Activated CD4-positive, alpha-beta T cell treated with anti-CD3 and anti-CD28 coated beads for 36 hours (primary cell): ENCODE data around the gene CDC25C. TPM values are rescaled to one million over a fixed set of nuclear protein-coding genes. Genes with fewer than 3 reads are reported as not detected.
A peak's percentile ranks its signal among the peaks of the same experiment; 100 is the strongest.

Source experiments
- ATAC-seq: fragments of 200-7000 bp; cut with Tn5 transposase; one replicate; pipeline ENCODE4 v1.10.0; 2021; ENCODE audit warnings: mild to moderate bottlenecking, moderate library complexity
- CTCF ChIA-PET: fragments of 350-600 bp; sonication (Branson Sonifier 250); formaldehyde crosslinking; loops from one replicate; lab custom pipeline; 2021; ENCODE audit warnings: antibody characterized with exemption; lab: Charles Lee
- POLR2A ChIA-PET: fragments of 350-600 bp; sonication (Branson Sonifier 250); formaldehyde crosslinking; loops from one replicate; lab custom pipeline; 2021; ENCODE audit warnings: antibody characterized with exemption, inconsistent platforms; lab: Charles Lee
- DNase-seq: peaks from one replicate; pipeline ENCODE4 v3.0.0-alpha.2; 2020
- H3K27ac Mint-ChIP-seq: one replicate; pipeline ENCODE4 v1.8.0; 2021; ENCODE audit warnings: mixed read lengths
- H3K27me3 Mint-ChIP-seq: one replicate; pipeline ENCODE4 v1.8.0; 2021; ENCODE audit warnings: mixed read lengths
- H3K36me3 Mint-ChIP-seq: one replicate; pipeline ENCODE4 v1.8.0; 2021; ENCODE audit warnings: low read depth, mixed read lengths
- H3K4me1 Mint-ChIP-seq: one replicate; pipeline ENCODE4 v1.8.0; 2021; ENCODE audit warnings: mixed read lengths
- H3K4me3 Mint-ChIP-seq: one replicate; pipeline ENCODE4 v1.8.0; 2021; ENCODE audit warnings: mild to moderate bottlenecking, moderate library complexity, mixed read lengths
- H3K9me3 Mint-ChIP-seq: one replicate; pipeline ENCODE4 v1.8.0; 2021; ENCODE audit warnings: low read depth, mixed read lengths
- intact Hi-C, 2 experiments: fragments of 100-400 bp; cut with DNase I in 1 of 2; cut with micrococcal nuclease in 1 of 2; formaldehyde crosslinking; loops; one replicate each; pipeline versions ENCODE4 v1.14.2 to v1.15.1; 2022 to 2024; cut with DNase I, micrococcal nuclease
- total RNA-seq, 2 experiments: library from RNA; stranded (reverse); gene quantifications; one replicate each; pipeline ENCODE4 v1.2.3, GENCODE V29; 2021

Gene CDC25C
- total RNA-seq = 10 to 100 TPM; 15.9 to 19.0 TPM

DNA sequence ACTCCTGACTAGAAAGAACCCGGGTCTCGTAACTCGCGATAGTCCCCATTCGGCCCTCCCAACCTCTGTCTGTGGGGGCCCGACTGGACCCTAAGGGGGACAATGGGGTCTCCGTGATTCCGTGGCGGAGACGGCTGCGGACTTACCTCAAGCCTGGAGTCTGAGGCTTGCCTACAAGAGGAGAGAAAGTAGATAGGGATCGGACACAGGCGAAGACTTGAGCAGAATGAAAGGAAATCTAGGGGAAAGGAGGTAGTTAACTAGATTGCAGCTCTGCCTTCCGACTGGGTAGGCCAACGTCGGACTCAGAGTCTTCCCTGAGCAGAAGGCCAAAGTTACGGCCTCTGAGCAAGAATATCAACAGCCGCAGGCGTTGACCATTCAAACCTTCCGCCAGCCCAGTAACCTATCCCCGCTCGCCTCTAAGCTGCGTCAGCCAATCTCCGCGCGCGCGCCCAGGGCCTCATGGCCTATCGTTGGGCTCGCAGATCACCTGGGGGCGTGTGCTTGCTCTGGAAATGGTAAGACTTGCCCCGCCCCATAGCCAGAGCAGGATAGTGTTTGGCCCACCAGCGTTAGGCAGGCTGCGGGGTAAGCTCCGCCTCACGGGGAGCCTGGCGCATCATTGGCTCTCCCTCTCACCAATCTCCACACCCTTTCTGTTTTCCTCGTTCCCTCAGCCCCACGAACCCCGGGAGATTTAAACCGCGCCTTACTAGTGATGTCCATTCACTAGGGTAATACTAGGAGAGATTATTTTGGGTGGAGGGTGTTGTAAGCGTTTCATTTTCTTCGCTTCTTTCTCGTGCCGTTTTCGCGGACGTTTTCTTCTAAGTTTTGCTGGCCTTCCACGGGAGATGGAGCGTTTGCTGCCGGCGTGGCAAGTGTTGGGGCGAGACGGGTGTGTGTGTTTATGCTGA, at the start of gene CDC25C:
Gene CDC25C (minus strand): TSS at position 356 of the 920 bp plus-strand sequence. CDS start 624 bp downstream, outside the sequence.
- Mint-ChIP-seq H3K27ac (peak within 1 kb of the TSS; percentile 87), H3K9me3 (no peaks in the 10 kb centered on the region), H3K36me3 (no peaks in the 10 kb centered on the region), H3K4me3 (peak within 1 kb of the TSS; percentile 86), H3K27me3 (no peaks in the 10 kb centered on the region), H3K4me1 (peaks cover 22% of the 10 kb centered on the region)
- DNase-seq (peak; percentile 98), ATAC-seq (peak; percentile 100)
- CTCF ChIA-PET = interaction anchor here (0.6 to 14.1 kb wide), 8 partner anchors 10 to 172 kb away, joined by 3 to 308 read pairs (median 3); partner anchors contain the start of genes CDC23 and KDM3B
- intact Hi-C loops = loop anchor here (1.0 to 10.0 kb wide), 8 partner anchors 21 to 577 kb away; partner anchors contain the start of genes BRD8 (in 2 of the 2), CDC23 (in 1 of the 2), ETF1 (in 1 of the 2) and FAM13B (in 1 of the 2)
- POLR2A ChIA-PET = interaction anchor here (0.6 to 2.3 kb wide), 10 partner anchors 8 to 259 kb away, joined by 3 to 19 read pairs (median 5); partner anchors contain the start of genes CDC23, EGR1 and KDM3B

- ATAC-seq = no peak
- intact Hi-C loops = no loop called here
- Mint-ChIP-seq H3K4me1 (peaks cover 29% of the 10 kb centered on the region), H3K27me3 (no peaks in the 10 kb centered on the region), H3K4me3 (no peak overlapping the region), H3K9me3 (no peaks in the 10 kb centered on the region), H3K27ac (no peak overlapping the region), H3K36me3 (peaks cover 10% of the 10 kb centered on the region)
- ChIA-PET POLR2A (no interaction called here), CTCF (interaction anchor here (5.8 kb wide), 1 partner anchor 19 kb away, joined by 64 read pairs; the partner anchor contains the start of gene KDM3B)
- DNase-seq = no peak
These were observed 41.0 kb upstream of the CDC25C start for GRCh38 chr5:138372653-138373052.

DNA sequence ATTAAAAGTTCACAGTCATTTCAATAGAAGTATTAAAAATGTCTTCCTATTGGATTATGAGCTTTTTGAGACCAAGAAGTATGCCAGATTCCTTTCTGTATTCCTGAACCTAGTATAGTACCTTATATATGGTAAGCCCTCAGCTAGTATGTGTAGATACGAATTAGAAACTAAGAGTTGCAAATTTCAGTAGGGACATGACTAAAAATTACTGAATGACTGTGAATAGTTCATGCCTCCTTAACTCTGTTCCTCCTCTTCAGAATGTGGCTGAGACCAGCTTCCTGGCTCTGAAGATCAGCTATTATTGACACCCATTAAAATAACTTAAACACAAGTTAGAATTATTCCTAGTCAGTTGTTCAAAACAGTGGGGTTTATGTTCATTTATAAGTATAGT, 40.6 kb upstream of the CDC25C start:
- ChIA-PET CTCF (interaction anchor here (0.6 to 5.8 kb wide), 2 partner anchors 19 kb away, joined by 4 to 64 read pairs; partner anchors contain the start of gene KDM3B), POLR2A (interaction anchor here (1.0 kb wide), 1 partner anchor 9 kb away, joined by 4 read pairs; no protein-coding TSS in a partner anchor)
- H3K9me3 Mint-ChIP-seq = no peaks in the 10 kb centered on the region
- peaks cover 29% of the 10 kb centered on the region for H3K4me1 Mint-ChIP-seq
- no peaks in the 10 kb centered on the region for H3K27me3 Mint-ChIP-seq
- intact Hi-C loops = no loop called here
- peak; percentile 91 for ATAC-seq
- peaks cover 6% of the 10 kb centered on the region for H3K36me3 Mint-ChIP-seq
- H3K4me3 Mint-ChIP-seq = no peak overlapping the region
- DNase-seq = no peak
- H3K27ac Mint-ChIP-seq = no peak overlapping the region

- H3K4me1 Mint-ChIP-seq = peaks cover 36% of the 10 kb centered on the region
- H3K9me3 Mint-ChIP-seq = no peaks in the 10 kb centered on the region
- H3K36me3 Mint-ChIP-seq = peaks cover 2% of the 10 kb centered on the region
- no peak overlapping the region for H3K4me3 Mint-ChIP-seq
- no peak for DNase-seq
- ChIA-PET CTCF (interaction anchor here (0.6 to 5.8 kb wide), 3 partner anchors 18 to 186 kb away, joined by 3 to 64 read pairs (median 4); partner anchors contain the start of gene KDM3B), POLR2A (interaction anchor here (0.6 to 1.0 kb wide), 2 partner anchors 10 to 37 kb away, joined by 4 to 7 read pairs; no protein-coding TSS in a partner anchor)
- ATAC-seq = no peak
- H3K27me3 Mint-ChIP-seq = no peaks in the 10 kb centered on the region
- H3K27ac Mint-ChIP-seq = no peak overlapping the region
- intact Hi-C loops = no loop called here
These were observed 39.9 kb upstream of the CDC25C start for GRCh38 chr5:138371454-138371853.

DNA sequence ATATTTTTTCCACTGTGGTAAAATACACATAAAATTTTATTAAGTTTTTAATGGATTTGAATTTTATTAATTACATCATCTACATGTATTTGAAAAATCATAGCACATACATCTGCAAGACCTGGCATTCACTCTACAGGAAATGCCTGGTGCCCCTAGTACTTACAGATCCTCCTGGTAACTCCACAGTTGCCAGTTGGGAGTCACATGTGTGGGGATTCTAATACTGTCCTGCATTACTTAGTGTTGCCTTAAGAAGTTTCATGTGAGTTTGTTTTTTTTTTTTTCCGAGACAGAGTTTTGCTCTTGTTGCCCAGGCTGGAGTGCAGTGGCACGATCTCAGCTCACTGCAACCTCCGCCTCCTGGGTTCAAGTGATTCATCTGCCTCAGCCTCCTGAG, 38.9 kb upstream of the CDC25C start:
- CTCF ChIA-PET = interaction anchor here (0.6 to 5.8 kb wide), 7 partner anchors 8 to 817 kb away, joined by 3 to 64 read pairs (median 4); partner anchors contain the start of genes KDM3B and PKD2L2
- Mint-ChIP-seq H3K27ac (no peak overlapping the region), H3K36me3 (no peaks in the 10 kb centered on the region), H3K9me3 (no peaks in the 10 kb centered on the region), H3K4me3 (no peak overlapping the region), H3K4me1 (peaks cover 40% of the 10 kb centered on the region), H3K27me3 (no peaks in the 10 kb centered on the region)
- DNase-seq = no peak
- ATAC-seq = no peak
- POLR2A ChIA-PET = interaction anchor here (0.7 kb wide), 1 partner anchor 39 kb away, joined by 5 read pairs; the partner anchor contains the start of gene CDC25C
- intact Hi-C loops = no loop called here

DNA sequence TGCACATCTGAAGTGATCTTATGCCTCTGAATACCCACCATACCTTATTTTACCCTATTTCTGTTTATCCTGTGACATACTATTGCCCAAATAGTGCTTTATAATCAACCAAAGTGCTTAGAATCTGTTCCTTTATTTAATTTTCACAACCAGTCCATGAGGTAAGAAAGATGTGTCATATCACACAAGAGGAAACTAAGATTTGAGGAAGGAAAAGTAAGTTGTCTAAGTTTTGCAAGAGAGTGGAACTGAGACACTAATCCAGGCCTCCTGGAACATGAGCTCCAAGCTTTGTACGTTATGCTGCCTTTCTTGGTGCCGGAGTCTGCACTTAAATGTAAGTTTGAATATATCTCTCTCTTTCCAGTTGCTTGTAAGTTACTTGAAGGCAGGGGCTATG, 38.1 kb upstream of the CDC25C start:
- Mint-ChIP-seq H3K4me1 (peaks cover 40% of the 10 kb centered on the region), H3K9me3 (no peaks in the 10 kb centered on the region), H3K27ac (peak overlapping the region; percentile 29), H3K4me3 (no peak overlapping the region), H3K27me3 (no peaks in the 10 kb centered on the region), H3K36me3 (no peaks in the 10 kb centered on the region)
- intact Hi-C loops = no loop called here
- no peak for ATAC-seq
- POLR2A ChIA-PET = interaction anchor here (0.6 kb wide), 1 partner anchor 156 kb away, joined by 6 read pairs; the partner anchor contains the start of gene CDC23
- CTCF ChIA-PET = interaction anchor here (1.1 to 5.8 kb wide), 5 partner anchors 9 to 334 kb away, joined by 3 to 64 read pairs (median 6); partner anchors contain the start of gene KDM3B
- DNase-seq = no peak

DNA sequence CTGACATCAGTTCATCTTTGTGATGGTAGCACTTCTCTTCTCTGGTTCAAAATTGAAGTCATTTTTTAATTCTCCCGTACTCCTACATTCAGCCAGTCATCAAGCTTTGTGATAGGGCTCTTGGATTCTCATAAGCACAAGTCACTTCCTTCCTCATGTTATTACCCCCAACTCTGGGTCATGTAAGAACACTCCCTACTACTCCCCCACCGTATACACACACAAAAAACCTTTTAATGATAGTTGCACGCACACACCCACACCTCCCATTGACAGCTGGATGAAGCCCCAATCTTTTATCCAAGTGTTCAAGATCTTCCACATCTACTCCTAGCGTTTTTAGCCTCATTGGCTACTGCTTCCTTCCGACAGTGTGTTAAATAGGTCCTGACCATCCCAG, 37.7 kb upstream of the CDC25C start:
- Mint-ChIP-seq H3K4me1 (peaks cover 41% of the 10 kb centered on the region), H3K9me3 (no peaks in the 10 kb centered on the region), H3K27ac (peak overlapping the region; percentile 29), H3K36me3 (no peaks in the 10 kb centered on the region), H3K4me3 (no peak overlapping the region), H3K27me3 (no peaks in the 10 kb centered on the region)
- ChIA-PET CTCF (interaction anchor here (1.1 to 5.8 kb wide), 3 partner anchors 9 to 151 kb away, joined by 5 to 64 read pairs (median 6); partner anchors contain the start of gene KDM3B), POLR2A (interaction anchor here (0.6 kb wide), 1 partner anchor 156 kb away, joined by 6 read pairs; the partner anchor contains the start of gene CDC23)
- ATAC-seq (no peak), DNase-seq (no peak)
- intact Hi-C loops = no loop called here

DNA sequence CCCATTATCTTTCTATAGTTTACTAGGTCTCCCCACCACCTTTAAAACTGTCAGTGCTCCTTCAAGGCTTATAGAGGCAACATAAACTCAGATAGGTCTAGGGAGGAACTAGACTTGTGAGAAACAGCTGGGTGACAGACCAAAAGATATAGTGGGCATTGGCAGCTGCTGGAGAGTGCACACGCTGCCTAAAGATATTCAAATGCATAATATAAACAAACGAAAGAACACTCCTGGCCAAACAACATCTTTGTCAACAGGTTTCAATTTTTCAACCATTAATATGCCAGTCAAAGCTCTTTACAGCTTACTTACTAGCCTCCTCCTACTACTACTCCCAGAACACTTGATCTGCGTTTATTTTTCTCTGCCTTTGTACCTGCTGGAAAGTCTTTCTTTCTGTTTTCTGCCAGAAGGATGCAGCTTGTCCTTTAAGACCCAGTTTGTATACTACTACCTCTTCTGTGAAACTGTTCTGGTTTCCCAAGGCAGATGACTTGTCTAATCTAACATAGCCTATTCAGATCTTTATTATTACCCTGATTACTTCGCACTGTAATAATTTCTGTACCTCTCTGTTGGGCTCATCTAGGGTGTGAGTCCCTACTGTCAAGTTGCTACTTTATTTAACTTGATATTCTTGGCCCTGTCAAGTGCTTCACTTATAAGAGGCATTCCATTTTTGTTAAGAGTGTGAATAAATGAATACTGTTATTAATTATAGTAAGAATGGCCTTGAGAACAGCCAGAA, 35.2 kb upstream of the CDC25C start:
- H3K36me3 Mint-ChIP-seq = no peaks in the 10 kb centered on the region
- no peaks in the 10 kb centered on the region for H3K9me3 Mint-ChIP-seq
- ChIA-PET CTCF (interaction anchor here (0.7 to 1.0 kb wide), 3 partner anchors 14 to 784 kb away, joined by 3 to 5 read pairs (median 4); no protein-coding TSS in a partner anchor), POLR2A (no interaction called here)
- H3K4me3 Mint-ChIP-seq = no peak overlapping the region
- DNase-seq (no peak), ATAC-seq (no peak)
- intact Hi-C loops = no loop called here
- H3K27ac Mint-ChIP-seq = no peak overlapping the region
- H3K4me1 Mint-ChIP-seq = peaks cover 41% of the 10 kb centered on the region
- H3K27me3 Mint-ChIP-seq = no peaks in the 10 kb centered on the region

DNA sequence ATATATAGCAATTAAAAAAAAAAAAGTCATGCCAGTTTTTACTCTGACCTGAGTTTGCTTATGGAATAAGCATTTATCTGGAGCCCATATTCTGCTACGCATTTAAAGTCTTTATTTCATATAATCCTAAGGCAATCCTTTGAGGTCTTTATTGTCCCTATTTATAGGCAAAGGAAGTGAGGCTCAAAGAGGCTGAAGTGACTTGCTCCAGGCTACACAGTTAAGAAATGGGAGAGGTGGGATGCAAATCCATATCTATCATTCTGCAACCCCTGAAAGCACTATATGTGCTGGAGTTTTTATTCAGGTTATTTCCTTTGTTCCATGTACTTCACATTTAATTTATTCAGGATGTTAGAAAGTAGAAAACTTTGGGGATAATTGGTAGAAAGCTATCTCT, 33.0 kb upstream of the CDC25C start:
- POLR2A ChIA-PET = no interaction called here
- no peaks in the 10 kb centered on the region for H3K36me3 Mint-ChIP-seq
- DNase-seq (no peak), ATAC-seq (no peak)
- intact Hi-C loops = no loop called here
- CTCF ChIA-PET = no interaction called here
- no peaks in the 10 kb centered on the region for H3K27me3 Mint-ChIP-seq
- no peak overlapping the region for H3K4me3 Mint-ChIP-seq
- H3K27ac Mint-ChIP-seq = no peak overlapping the region
- H3K9me3 Mint-ChIP-seq = no peaks in the 10 kb centered on the region
- H3K4me1 Mint-ChIP-seq = peaks cover 50% of the 10 kb centered on the region

DNA sequence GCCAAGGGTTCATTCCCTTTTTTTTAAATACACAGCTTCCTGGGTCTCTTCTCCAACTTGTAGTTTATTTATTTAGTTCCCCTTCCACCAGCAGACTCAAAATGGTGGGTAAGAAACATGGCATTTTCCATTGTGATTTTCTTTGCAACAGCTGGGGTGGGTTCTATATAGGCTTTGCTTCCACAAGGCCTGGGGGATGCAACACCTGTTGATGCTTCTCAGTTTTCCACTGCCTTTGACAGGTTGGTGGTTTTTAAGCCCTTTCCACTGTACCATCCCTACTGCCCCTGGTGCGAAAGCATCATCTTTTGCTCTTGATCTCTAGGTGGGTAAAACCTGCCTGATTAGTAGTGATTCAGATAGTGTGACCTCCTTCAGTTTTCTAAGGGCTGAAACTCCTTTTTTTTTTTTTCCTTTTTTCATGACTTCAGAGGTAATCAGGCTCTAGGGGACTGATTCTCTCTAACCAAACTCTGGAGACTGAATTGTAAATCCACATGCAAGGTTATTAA, 29.4 kb upstream of the CDC25C start:
- ChIA-PET CTCF (no interaction called here), POLR2A (no interaction called here)
- Mint-ChIP-seq H3K4me1 (peaks cover 32% of the 10 kb centered on the region), H3K4me3 (no peak overlapping the region), H3K27ac (peak overlapping the region; percentile 11), H3K9me3 (no peaks in the 10 kb centered on the region), H3K27me3 (no peaks in the 10 kb centered on the region), H3K36me3 (no peaks in the 10 kb centered on the region)
- intact Hi-C loops = no loop called here
- ATAC-seq (no peak), DNase-seq (no peak)
